ENCODE data around the gene ANXA2.
A peak's percentile ranks its signal among the peaks of the same experiment; 100 is the strongest.

The ANXA2 gene

DNA sequence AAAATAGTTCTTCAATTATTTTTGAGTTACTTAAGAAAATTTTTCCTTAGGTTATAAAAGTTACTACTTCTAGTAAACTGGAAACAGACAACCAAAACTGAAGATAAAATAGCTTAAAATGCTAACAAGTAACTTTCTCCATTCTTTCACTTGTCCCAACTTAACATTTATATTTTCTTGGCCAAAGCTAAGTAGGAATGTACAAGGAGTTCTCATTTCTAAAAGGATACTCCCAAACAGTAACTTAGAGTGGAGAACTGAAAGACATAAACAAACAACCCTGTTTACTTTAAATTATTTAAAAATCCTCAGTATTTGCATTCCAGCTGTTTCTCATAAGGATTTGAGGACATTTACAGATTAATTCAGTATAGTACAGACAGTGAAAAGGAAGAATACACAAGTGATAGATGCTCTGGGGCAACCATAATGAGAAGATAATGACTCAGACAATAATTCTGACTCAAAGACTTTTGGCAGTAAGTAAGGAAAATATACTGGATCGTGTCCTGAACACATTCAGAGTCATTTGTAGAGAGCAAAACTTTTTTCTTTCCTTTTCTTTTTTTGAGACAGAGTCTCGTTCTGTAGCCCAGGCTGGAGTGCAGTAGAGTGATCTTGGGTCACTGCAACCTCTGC, 29.2 kb upstream of the ANXA2 start:
- no peak for DNase-seq (ENCODE audit: extremely low read depth, low read depth)
- TF ChIP-seq, protein P1, sequence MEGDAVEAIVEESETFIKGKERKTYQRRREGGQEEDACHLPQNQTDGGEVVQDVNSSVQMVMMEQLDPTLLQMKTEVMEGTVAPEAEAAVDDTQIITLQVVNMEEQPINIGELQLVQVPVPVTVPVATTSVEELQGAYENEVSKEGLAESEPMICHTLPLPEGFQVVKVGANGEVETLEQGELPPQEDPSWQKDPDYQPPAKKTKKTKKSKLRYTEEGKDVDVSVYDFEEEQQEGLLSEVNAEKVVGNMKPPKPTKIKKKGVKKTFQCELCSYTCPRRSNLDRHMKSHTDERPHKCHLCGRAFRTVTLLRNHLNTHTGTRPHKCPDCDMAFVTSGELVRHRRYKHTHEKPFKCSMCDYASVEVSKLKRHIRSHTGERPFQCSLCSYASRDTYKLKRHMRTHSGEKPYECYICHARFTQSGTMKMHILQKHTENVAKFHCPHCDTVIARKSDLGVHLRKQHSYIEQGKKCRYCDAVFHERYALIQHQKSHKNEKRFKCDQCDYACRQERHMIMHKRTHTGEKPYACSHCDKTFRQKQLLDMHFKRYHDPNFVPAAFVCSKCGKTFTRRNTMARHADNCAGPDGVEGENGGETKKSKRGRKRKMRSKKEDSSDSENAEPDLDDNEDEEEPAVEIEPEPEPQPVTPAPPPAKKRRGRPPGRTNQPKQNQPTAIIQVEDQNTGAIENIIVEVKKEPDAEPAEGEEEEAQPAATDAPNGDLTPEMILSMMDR (IDR thresholded peaks at IDR 0.05; ENCODE audit: low read depth, low read length) = no peak

DNA sequence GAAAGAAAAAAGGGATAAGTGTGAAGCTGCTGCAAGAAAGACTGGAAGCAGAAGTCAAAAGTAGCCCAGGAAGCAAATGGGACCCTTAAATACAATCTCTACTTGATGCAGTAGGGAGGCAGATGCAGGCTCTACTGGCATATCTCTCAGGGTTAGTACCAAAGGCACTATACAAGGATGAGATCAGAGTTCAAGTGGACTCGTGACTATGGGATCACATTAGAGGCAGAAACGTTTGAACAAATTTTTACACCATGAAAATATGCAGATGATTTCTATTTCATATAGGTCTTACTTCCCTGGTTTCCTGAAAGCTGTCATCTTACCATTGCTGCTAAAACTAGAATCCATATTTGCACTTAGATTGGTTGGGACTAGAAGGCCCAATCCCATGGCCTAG, 27.7 kb upstream of the ANXA2 start:
- TF ChIP-seq, protein P1 (IDR thresholded peaks at IDR 0.05; ENCODE audit: low read depth, low read length) = no peak
- DNase-seq (ENCODE audit: extremely low read depth, low read depth) = no peak

DNA sequence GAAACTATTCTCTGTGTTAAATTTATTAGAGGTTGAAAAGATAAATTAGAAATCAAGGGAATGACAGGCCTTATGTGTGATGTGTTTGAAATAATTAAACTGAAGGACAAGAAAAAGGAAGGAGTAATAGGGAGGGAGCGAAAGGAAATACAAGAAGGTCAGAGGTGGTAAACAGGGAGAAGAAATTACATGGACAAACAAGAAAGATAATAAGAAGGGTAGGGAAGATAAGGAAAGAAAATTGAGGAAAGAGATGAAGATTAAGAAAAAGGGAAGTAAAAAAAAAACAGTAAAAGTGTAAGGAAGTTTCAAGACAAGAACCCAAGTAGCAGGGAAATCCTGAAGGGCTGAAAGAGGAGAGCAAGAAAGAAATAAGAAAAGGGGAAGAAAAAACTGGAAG, 26.2 kb upstream of the ANXA2 start:
- no peak for DNase-seq (ENCODE audit: extremely low read depth, low read depth)
- TF ChIP-seq, protein P1 (IDR thresholded peaks at IDR 0.05; ENCODE audit: low read depth, low read length) = no peak

DNA sequence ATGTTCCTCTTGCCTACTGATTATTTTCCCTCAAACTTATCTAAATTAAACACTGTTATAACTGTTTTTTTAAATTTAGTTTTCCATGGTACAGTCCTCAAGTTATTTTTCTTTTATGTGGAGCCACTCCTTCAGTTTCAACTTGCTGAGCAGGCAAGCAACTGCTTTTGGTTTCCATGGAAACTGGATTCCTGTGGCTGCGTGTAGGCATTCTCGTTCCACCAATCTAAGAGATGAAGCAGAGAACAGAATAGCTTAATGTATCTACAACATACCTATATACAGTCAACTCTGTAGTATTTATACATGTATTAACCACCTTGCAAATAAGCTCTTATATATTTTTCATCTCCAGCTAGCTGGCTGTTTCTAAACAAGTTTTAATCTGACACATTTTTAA, 25.8 kb upstream of the ANXA2 start:
- TF ChIP-seq, protein P1 (IDR thresholded peaks at IDR 0.05; ENCODE audit: low read depth, low read length) = no peak
- DNase-seq (ENCODE audit: extremely low read depth, low read depth) = peak; percentile 74

DNA sequence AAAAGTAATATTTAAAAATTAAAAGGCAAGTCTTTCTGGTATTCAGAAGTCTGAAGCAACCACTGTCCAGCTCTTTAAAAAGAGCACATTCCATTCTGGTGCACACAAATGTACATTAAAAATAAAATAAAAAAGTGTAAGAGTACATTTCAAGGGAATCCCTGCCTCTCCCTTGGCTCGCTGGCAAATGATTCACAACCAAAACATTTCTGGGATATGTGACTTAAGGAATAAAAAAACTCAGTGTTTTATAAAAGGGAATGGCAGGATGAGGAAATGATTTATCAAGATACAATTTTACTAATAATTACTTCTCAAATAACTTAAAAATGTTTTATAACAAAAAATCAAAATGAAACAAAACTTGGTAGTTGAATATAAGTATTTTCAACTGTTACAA, 23.8 kb upstream of the ANXA2 start:
- TF ChIP-seq, protein P1 (IDR thresholded peaks at IDR 0.05; ENCODE audit: low read depth, low read length) = no peak
- no peak for DNase-seq (ENCODE audit: extremely low read depth, low read depth)

DNA sequence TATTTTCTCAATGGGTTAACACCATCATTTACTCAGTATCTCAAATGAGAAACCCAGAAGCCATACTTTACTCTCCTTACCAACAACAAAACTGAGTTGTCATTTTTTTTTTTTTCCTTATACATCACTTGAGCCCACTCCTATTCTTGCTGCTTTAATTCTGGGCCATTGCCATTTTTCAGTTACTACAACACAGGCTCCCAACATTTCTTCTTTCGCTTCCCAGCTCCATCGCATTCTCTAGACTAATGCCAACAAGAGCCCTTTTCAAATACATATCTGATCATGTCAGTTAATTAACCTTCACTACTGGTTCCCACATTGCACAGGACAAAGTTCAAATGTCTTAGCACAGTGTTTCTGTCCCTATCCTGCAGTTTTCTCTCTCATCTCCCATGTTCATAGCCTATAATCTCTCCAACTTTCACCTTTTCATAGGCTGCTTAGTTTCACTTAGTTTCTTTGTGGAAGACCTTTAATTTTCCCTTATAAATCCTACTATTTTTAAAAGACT, 22.5 kb upstream of the ANXA2 start:
- no peak for DNase-seq (ENCODE audit: extremely low read depth, low read depth)
- TF ChIP-seq, protein P1 (IDR thresholded peaks at IDR 0.05; ENCODE audit: low read depth, low read length) = no peak

DNA sequence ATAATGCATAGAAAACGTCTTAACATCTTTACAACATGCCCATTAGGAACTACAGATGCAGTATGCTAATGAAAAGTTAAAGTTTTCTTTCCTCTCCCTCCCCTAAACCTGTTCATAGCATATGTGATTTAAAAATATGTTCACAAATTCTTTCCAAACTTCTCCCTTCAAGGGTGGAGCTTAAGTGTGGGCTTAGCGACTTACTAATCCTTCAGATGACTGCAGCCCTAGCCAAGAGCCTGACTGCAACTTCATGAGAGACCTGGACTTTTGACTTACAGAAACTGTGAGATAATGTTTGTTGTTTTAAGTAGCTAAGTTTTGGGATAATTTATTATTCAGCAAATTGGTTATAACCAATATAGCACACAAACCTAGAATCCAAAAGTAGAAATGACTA, 22.0 kb upstream of the ANXA2 start:
- DNase-seq (ENCODE audit: extremely low read depth, low read depth) = no peak
- TF ChIP-seq, protein P1 (IDR thresholded peaks at IDR 0.05; ENCODE audit: low read depth, low read length) = no peak

Data from AG09319 (cell line).